Neutrophil (primary cell): ENCODE data around the gene SPOCK2.

Source experiments
- H3K27ac ChIP-seq: fragments of 200-600 bp; sonication (generic); 2 replicates; pipeline ENCODE4 v1.5.1; 2016; ENCODE audit warnings: mild to moderate bottlenecking, moderate library complexity
- H3K27me3 ChIP-seq: fragments of 200-600 bp; sonication (generic); 2 replicates; pipeline ENCODE4 v1.6.0; 2016; ENCODE audit warnings: mild to moderate bottlenecking
- H3K36me3 ChIP-seq: fragments of 200-600 bp; sonication (generic); 2 replicates; pipeline ENCODE4 v1.5.1; 2017
- H3K4me1 ChIP-seq, 2 experiments: fragments of 200-600 bp in 1 of 2; sonication (generic) in 1 of 2; 1 replicate in 1 of 2; 2 replicates in 1 of 2; pipeline versions ENCODE4 v1.5.1 to v1.6.1; 2013 to 2016; ENCODE audit warnings: low read depth in 1 of 2, low read length in 1 of 2, mild to moderate bottlenecking in 1 of 2, moderate library complexity in 1 of 2; ENCODE audit not compliant: control insufficient read depth in 1 of 2, insufficient read depth in 1 of 2
- H3K4me3 ChIP-seq, 2 experiments: fragments of 200-600 bp in 1 of 2; sonication (generic) in 1 of 2; 1 replicate in 1 of 2; 2 replicates in 1 of 2; pipeline ENCODE4 v1.5.1; 2013 to 2016; ENCODE audit warnings: low read depth in 1 of 2, low read length in 1 of 2, mild to moderate bottlenecking in 1 of 2, moderate library complexity in 1 of 2
- H3K9me3 ChIP-seq: fragments of 200-600 bp; sonication (generic); 2 replicates; pipeline ENCODE4 v1.5.1; 2016
- CTCF ChIP-seq: fragments of 200-600 bp; sonication (generic); IDR thresholded peaks from 2 replicates; pipeline ENCODE4 v1.5.1; 2016; ENCODE audit warnings: antibody characterized with exemption

Gene SPOCK2

GRCh38 chr10:72104472-72105097 lies 16.2 kb upstream of the SPOCK2 start:
- H3K27ac ChIP-seq: no peak overlapping the region

GRCh38 chr10:72099600-72099921 lies 11.2 kb upstream of the SPOCK2 start:
- Histone ChIP-seq H3K36me3 (peaks cover 20% of the 10 kb centered on the region), H3K27me3 (no peaks in the 10 kb centered on the region), H3K4me1 (no peaks in the 10 kb centered on the region), H3K27ac (no peak overlapping the region), H3K9me3 (no peaks in the 10 kb centered on the region), H3K4me3 (no peak overlapping the region)
- TF ChIP-seq CTCF: no peak

More at GRCh38 chr10:72104472-72105097, 16.2 kb upstream of the SPOCK2 start:
- Histone ChIP-seq H3K27me3 (no peaks in the 10 kb centered on the region), H3K4me3 (no peak overlapping the region), H3K36me3 (peaks cover 8% of the 10 kb centered on the region), H3K4me1 (no peaks in the 10 kb centered on the region), H3K9me3 (no peaks in the 10 kb centered on the region)
- TF ChIP-seq CTCF: no peak

GRCh38 chr10:72098836-72099599 lies 10.7 kb upstream of the SPOCK2 start:
- H3K4me3 ChIP-seq: no peak overlapping the region
- no peaks in the 10 kb centered on the region for H3K27me3 ChIP-seq
- H3K36me3 ChIP-seq: peaks cover 20% of the 10 kb centered on the region
- H3K27ac ChIP-seq: no peak overlapping the region
- TF ChIP-seq CTCF: no peak
- no peaks in the 10 kb centered on the region for H3K4me1 ChIP-seq
- H3K9me3 ChIP-seq: no peaks in the 10 kb centered on the region

GRCh38 chr10:72098301-72098835 lies 10.0 kb upstream of the SPOCK2 start:
- Histone ChIP-seq H3K4me1 (no peaks in the 10 kb centered on the region), H3K4me3 (no peak overlapping the region), H3K36me3 (peaks cover 20% of the 10 kb centered on the region), H3K27me3 (no peaks in the 10 kb centered on the region), H3K27ac (no peak overlapping the region), H3K9me3 (no peaks in the 10 kb centered on the region)
- TF ChIP-seq CTCF: no peak

GRCh38 chr10:72097448-72098300 lies 9.3 kb upstream of the SPOCK2 start:
- H3K9me3 ChIP-seq: no peaks in the 10 kb centered on the region
- H3K4me3 ChIP-seq: no peak overlapping the region
- TF ChIP-seq CTCF: no peak
- H3K36me3 ChIP-seq: peaks cover 19% of the 10 kb centered on the region
- no peaks in the 10 kb centered on the region for H3K27me3 ChIP-seq
- H3K27ac ChIP-seq: no peak overlapping the region
- no peaks in the 10 kb centered on the region for H3K4me1 ChIP-seq
